ENCODE results near the gene C5orf58. TPM values are rescaled to one million over a fixed set of nuclear protein-coding genes. Genes with fewer than 3 reads are reported as not detected.
A peak's percentile ranks its signal among the peaks of the same experiment; 100 is the strongest.

C5orf58 gene
- total RNA-seq, 1 donor from 2014 or later, result not detected

DNA sequence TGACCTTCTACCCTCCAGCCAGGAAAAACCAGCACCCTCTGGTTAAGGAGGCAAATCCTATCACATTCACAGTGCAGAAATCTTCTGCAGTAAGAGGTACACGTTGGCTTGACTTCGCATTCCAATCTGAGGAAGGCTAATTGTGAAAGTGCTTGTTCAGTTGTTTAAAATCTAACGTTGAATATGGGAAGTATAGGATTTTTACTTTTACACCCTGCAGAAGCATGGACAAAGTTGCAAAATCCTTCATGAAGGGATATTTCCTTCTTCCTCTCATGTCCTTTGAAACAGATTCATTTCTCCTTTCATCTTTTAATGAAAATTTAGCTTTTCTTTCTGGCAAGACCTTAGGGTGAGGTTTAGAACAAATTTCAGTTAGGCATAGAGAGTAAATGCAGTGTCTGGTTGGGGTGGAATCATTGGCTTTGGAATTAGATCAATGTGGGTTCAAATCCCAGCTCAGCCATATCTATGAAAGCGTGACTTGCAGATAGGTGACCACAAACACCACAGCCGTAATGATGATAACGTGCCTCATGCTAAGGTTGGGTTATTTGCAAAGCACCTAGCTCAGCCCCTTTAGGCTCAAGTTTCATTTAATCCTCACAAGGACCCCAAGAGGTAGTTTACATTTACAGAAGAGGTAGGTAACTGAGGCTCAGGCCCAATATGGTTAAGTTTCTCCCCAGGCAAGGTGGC is 42.2 kb upstream of the C5orf58 start:
- Mint-ChIP-seq H3K4me1 (ENCODE audit: low read depth, unreplicated experiment) (no peaks in the 10 kb centered on the region), H3K27ac (ENCODE audit: unreplicated experiment) (no peak overlapping the region), H3K9me3 (ENCODE audit: unreplicated experiment) (no peaks in the 10 kb centered on the region), H3K27me3 (ENCODE audit: low read depth, unreplicated experiment) (peaks cover 4% of the 10 kb centered on the region), H3K36me3 (ENCODE audit: low read depth, unreplicated experiment) (no peaks in the 10 kb centered on the region), H3K4me3 (ENCODE audit: unreplicated experiment) (no peak overlapping the region)
- TF ChIP-seq CTCF (IDR thresholded peaks at IDR 0.05; ENCODE audit: insufficient read depth, low read depth, low read length) (no peak), EZH2 (IDR thresholded peaks at IDR 0.05; ENCODE audit: insufficient read depth, low read length) (no peak)
- no peaks in the 10 kb centered on the region for H3K4me1 ChIP-seq (ENCODE audit: insufficient read depth, low read length)
- H3K79me2 ChIP-seq (ENCODE audit: insufficient read depth, low read length), result no peaks in the 10 kb centered on the region
- H3K27ac ChIP-seq (ENCODE audit: low read depth, low read length), result no peak overlapping the region
- H2AFZ ChIP-seq (ENCODE audit: low read depth, low read length), result no peak overlapping the region
- no peak for FAIRE-seq
- H3K9ac ChIP-seq (ENCODE audit: low read length), result no peak overlapping the region
- H3K4me3 ChIP-seq (ENCODE audit: insufficient read depth, low read depth, low read length), result no peak overlapping the region
- H4K20me1 ChIP-seq (ENCODE audit: insufficient read depth, low read length), result no peaks in the 10 kb centered on the region
- H3K9me3 ChIP-seq (ENCODE audit: insufficient read depth, low read depth, low read length), result no peaks in the 10 kb centered on the region
- H3K27me3 ChIP-seq (ENCODE audit: insufficient read depth, low read length), result peaks cover 3% of the 10 kb centered on the region
- DNase-seq (ENCODE audit: low read depth), result no peak
- no peak overlapping the region for H3K4me2 ChIP-seq (ENCODE audit: low read length)
- H3K36me3 ChIP-seq (ENCODE audit: insufficient read depth, low read length), result no peaks in the 10 kb centered on the region

DNA sequence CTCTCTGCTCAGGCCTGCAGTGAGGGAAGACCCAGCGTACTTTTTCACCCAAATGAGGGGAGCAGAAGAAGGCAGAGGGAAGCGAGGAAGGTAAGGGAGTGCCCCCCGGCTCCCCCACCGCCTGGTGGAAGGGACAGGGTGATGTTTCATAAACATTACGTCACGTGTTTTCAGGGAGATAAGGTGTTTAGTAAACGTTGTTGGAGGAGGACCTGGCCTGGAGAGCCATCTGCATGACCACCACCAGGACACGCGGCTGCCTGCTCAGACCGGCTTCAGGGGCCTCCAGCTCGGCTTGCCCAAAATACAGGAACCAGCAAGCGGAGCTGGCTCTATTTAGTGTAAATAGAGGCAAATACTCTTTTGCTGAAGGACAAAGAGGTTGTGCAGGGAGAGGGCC is 40.0 kb upstream of the C5orf58 start:
- H3K27me3 Mint-ChIP-seq (ENCODE audit: low read depth, unreplicated experiment), result peaks cover 14% of the 10 kb centered on the region
- FAIRE-seq (no peak), DNase-seq (ENCODE audit: low read depth) (no peak)
- no peak overlapping the region for H3K4me3 Mint-ChIP-seq (ENCODE audit: unreplicated experiment)
- peaks cover 6% of the 10 kb centered on the region for H3K27me3 ChIP-seq (ENCODE audit: insufficient read depth, low read length)
- H3K9ac ChIP-seq (ENCODE audit: low read length), result no peak overlapping the region
- no peak overlapping the region for H3K27ac ChIP-seq (ENCODE audit: low read depth, low read length)
- no peaks in the 10 kb centered on the region for H4K20me1 ChIP-seq (ENCODE audit: insufficient read depth, low read length)
- no peak overlapping the region for H3K27ac Mint-ChIP-seq (ENCODE audit: unreplicated experiment)
- H2AFZ ChIP-seq (ENCODE audit: low read depth, low read length), result no peak overlapping the region
- no peaks in the 10 kb centered on the region for H3K9me3 Mint-ChIP-seq (ENCODE audit: unreplicated experiment)
- no peaks in the 10 kb centered on the region for H3K9me3 ChIP-seq (ENCODE audit: insufficient read depth, low read depth, low read length)
- TF ChIP-seq EZH2 (IDR thresholded peaks at IDR 0.05; ENCODE audit: insufficient read depth, low read length) (no peak), CTCF (IDR thresholded peaks at IDR 0.05; ENCODE audit: insufficient read depth, low read depth, low read length) (no peak)
- no peaks in the 10 kb centered on the region for H3K4me1 Mint-ChIP-seq (ENCODE audit: low read depth, unreplicated experiment)
- H3K36me3 ChIP-seq (ENCODE audit: insufficient read depth, low read length), result no peaks in the 10 kb centered on the region
- no peaks in the 10 kb centered on the region for H3K4me1 ChIP-seq (ENCODE audit: insufficient read depth, low read length)
- H3K4me2 ChIP-seq (ENCODE audit: low read length), result no peak overlapping the region
- H3K4me3 ChIP-seq (ENCODE audit: insufficient read depth, low read depth, low read length), result no peak overlapping the region
- no peaks in the 10 kb centered on the region for H3K36me3 Mint-ChIP-seq (ENCODE audit: low read depth, unreplicated experiment)
- H3K79me2 ChIP-seq (ENCODE audit: insufficient read depth, low read length), result no peaks in the 10 kb centered on the region

DNA sequence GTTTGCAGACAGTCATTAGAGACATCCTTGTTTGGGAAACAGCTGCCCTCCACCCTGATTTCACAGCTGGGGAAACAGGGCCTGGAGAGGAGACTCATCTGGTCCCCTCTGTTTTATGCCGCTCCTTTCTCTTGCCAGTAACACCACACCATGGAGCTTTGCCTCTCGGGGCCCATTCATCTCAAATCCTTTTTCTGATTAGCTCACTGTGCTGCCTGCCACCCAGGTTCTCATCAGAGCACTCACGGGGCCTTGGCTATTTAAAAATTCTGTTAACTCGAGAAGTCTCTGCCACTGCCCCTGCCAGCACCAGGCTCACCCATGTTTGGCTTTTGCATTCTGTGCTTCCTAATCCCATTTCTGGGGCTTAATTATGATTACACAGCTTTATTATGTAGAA is 36.8 kb upstream of the C5orf58 start:
- Histone ChIP-seq H2AFZ (ENCODE audit: low read depth, low read length) (peak overlapping the region; percentile 18), H3K27me3 (ENCODE audit: insufficient read depth, low read length) (peaks cover 6% of the 10 kb centered on the region), H3K36me3 (ENCODE audit: insufficient read depth, low read length) (no peaks in the 10 kb centered on the region), H4K20me1 (ENCODE audit: insufficient read depth, low read length) (no peaks in the 10 kb centered on the region), H3K27ac (ENCODE audit: low read depth, low read length) (no peak overlapping the region), H3K9me3 (ENCODE audit: insufficient read depth, low read depth, low read length) (no peaks in the 10 kb centered on the region), H3K4me1 (ENCODE audit: insufficient read depth, low read length) (no peaks in the 10 kb centered on the region), H3K4me3 (ENCODE audit: insufficient read depth, low read depth, low read length) (no peak overlapping the region), H3K4me2 (ENCODE audit: low read length) (no peak overlapping the region), H3K79me2 (ENCODE audit: insufficient read depth, low read length) (no peaks in the 10 kb centered on the region), H3K9ac (ENCODE audit: low read length) (no peak overlapping the region)
- H3K4me1 Mint-ChIP-seq (ENCODE audit: low read depth, unreplicated experiment), result no peaks in the 10 kb centered on the region
- H3K9me3 Mint-ChIP-seq (ENCODE audit: unreplicated experiment), result no peaks in the 10 kb centered on the region
- no peak for DNase-seq (ENCODE audit: low read depth)
- no peak for FAIRE-seq
- no peaks in the 10 kb centered on the region for H3K36me3 Mint-ChIP-seq (ENCODE audit: low read depth, unreplicated experiment)
- no peak overlapping the region for H3K27ac Mint-ChIP-seq (ENCODE audit: unreplicated experiment)
- H3K27me3 Mint-ChIP-seq (ENCODE audit: low read depth, unreplicated experiment), result peaks cover 19% of the 10 kb centered on the region
- no peak for TF ChIP-seq EZH2 (IDR thresholded peaks at IDR 0.05; ENCODE audit: insufficient read depth, low read length)
- no peak for TF ChIP-seq CTCF (IDR thresholded peaks at IDR 0.05; ENCODE audit: insufficient read depth, low read depth, low read length)
- H3K4me3 Mint-ChIP-seq (ENCODE audit: unreplicated experiment), result no peak overlapping the region
